Activated naive CD8-positive, alpha-beta T cell treated with anti-CD3 and anti-CD28 coated beads, Interleukin-2, amount 10 ng/mL, durations not matched to agents 7 days and 5 days (primary cell): Measurements from ENCODE around the gene ACAD8. TPM values are rescaled to one million over a fixed set of nuclear protein-coding genes. Genes with fewer than 3 reads are reported as not detected.

Source experiments
- ATAC-seq: fragments of 150-1000 bp; cut with Tn5 transposase; one replicate; pipeline ENCODE4 v1.10.0; 2021; ENCODE audit warnings: low read depth, moderate library complexity
- POLR2A ChIA-PET: fragments of 350-600 bp; sonication (Branson Sonifier 250); formaldehyde crosslinking; loops from one replicate; lab custom pipeline; 2021; ENCODE audit warnings: antibody characterized with exemption; lab: Charles Lee
- DNase-seq: peaks from one replicate; pipeline ENCODE4 v3.0.0; 2021
- H3K27ac Mint-ChIP-seq: one replicate; pipeline ENCODE4 v1.8.0; 2022; ENCODE audit warnings: mild to moderate bottlenecking, mixed read lengths
- H3K27me3 Mint-ChIP-seq: one replicate; pipeline ENCODE4 v1.8.0; 2022; ENCODE audit warnings: mild to moderate bottlenecking, moderate library complexity, mixed read lengths
- H3K36me3 Mint-ChIP-seq: one replicate; pipeline ENCODE4 v1.8.0; 2021; ENCODE audit warnings: mild to moderate bottlenecking, mixed read lengths
- H3K4me1 Mint-ChIP-seq: one replicate; pipeline ENCODE4 v1.8.0; 2021; ENCODE audit warnings: mixed read lengths
- H3K4me3 Mint-ChIP-seq: one replicate; pipeline ENCODE4 v1.8.0; 2022; ENCODE audit warnings: mild to moderate bottlenecking, moderate library complexity, mixed read lengths
- H3K9me3 Mint-ChIP-seq: one replicate; pipeline ENCODE4 v1.8.0; 2021; ENCODE audit warnings: mixed read lengths
- total RNA-seq, 2 experiments: library from RNA; stranded (reverse); gene quantifications; one replicate each; pipeline ENCODE4 v1.2.3, GENCODE V29; 2021

The ACAD8 gene
- total RNA-seq, 2 experiments from 2014 or later: 29.0 to 29.5 TPM

GRCh38 chr11:134261626-134262488 is 8.5 kb downstream of the ACAD8 start:
- no peak for DNase-seq
- Mint-ChIP-seq H3K36me3 (peaks cover 5% of the 10 kb centered on the region), H3K4me3 (no peak overlapping the region), H3K9me3 (no peaks in the 10 kb centered on the region), H3K27me3 (no peaks in the 10 kb centered on the region), H3K4me1 (peaks cover 15% of the 10 kb centered on the region), H3K27ac (no peak overlapping the region)
- POLR2A ChIA-PET: interaction anchor here (1.2 to 2.2 kb wide), 5 partner anchors 8 to 36 kb away, joined by 3 to 9 read pairs (median 4); partner anchors contain the start of gene GLB1L3
- ATAC-seq: peak; percentile 61

GRCh38 chr11:134264966-134265764 is 11.8 kb downstream of the ACAD8 start:
- no peaks in the 10 kb centered on the region for H3K9me3 Mint-ChIP-seq
- H3K27me3 Mint-ChIP-seq: no peaks in the 10 kb centered on the region
- no peak overlapping the region for H3K27ac Mint-ChIP-seq
- no peak overlapping the region for H3K4me3 Mint-ChIP-seq
- peaks cover 10% of the 10 kb centered on the region for H3K4me1 Mint-ChIP-seq
- no peak for ATAC-seq
- DNase-seq: no peak
- peaks cover 1% of the 10 kb centered on the region for H3K36me3 Mint-ChIP-seq
- POLR2A ChIA-PET: no interaction called here

- POLR2A ChIA-PET: no interaction called here
- no peak for DNase-seq
- no peak for ATAC-seq
- Mint-ChIP-seq H3K36me3 (no peaks in the 10 kb centered on the region), H3K9me3 (no peaks in the 10 kb centered on the region), H3K27me3 (no peaks in the 10 kb centered on the region), H3K4me1 (peaks cover 17% of the 10 kb centered on the region), H3K27ac (no peak overlapping the region), H3K4me3 (no peak overlapping the region)
Observed at GRCh38 chr11:134266440-134266839, 13.1 kb downstream of the ACAD8 start.

GRCh38 chr11:134266841-134267251 is 13.5 kb downstream of the ACAD8 start:
- POLR2A ChIA-PET: no interaction called here

GRCh38 chr11:134267461-134267860 is 14.1 kb downstream of the ACAD8 start:
- Mint-ChIP-seq H3K4me1 (peaks cover 19% of the 10 kb centered on the region), H3K4me3 (no peak overlapping the region), H3K36me3 (no peaks in the 10 kb centered on the region), H3K27me3 (no peaks in the 10 kb centered on the region), H3K27ac (no peak overlapping the region), H3K9me3 (no peaks in the 10 kb centered on the region)
- no peak for ATAC-seq
- POLR2A ChIA-PET: no interaction called here
- DNase-seq: no peak

More at GRCh38 chr11:134266841-134267251, 13.5 kb downstream of the ACAD8 start:
- Mint-ChIP-seq H3K4me1 (peaks cover 17% of the 10 kb centered on the region), H3K36me3 (no peaks in the 10 kb centered on the region), H3K4me3 (no peak overlapping the region), H3K27me3 (no peaks in the 10 kb centered on the region), H3K9me3 (no peaks in the 10 kb centered on the region), H3K27ac (no peak overlapping the region)
- no peak for DNase-seq
- ATAC-seq: no peak

- Mint-ChIP-seq H3K4me1 (peaks cover 19% of the 10 kb centered on the region), H3K4me3 (no peak overlapping the region), H3K36me3 (no peaks in the 10 kb centered on the region), H3K27ac (no peak overlapping the region), H3K27me3 (no peaks in the 10 kb centered on the region), H3K9me3 (no peaks in the 10 kb centered on the region)
- POLR2A ChIA-PET: no interaction called here
- ATAC-seq (no peak), DNase-seq (no peak)
Observed at GRCh38 chr11:134267966-134268365, 14.6 kb downstream of the ACAD8 start.

GRCh38 chr11:134270250-134270714 is 16.9 kb downstream of the ACAD8 start:
- Mint-ChIP-seq H3K27ac (peak overlapping the region; percentile 82), H3K27me3 (no peaks in the 10 kb centered on the region), H3K4me3 (peak overlapping the region; percentile 71), H3K9me3 (no peaks in the 10 kb centered on the region), H3K4me1 (peaks cover 32% of the 10 kb centered on the region), H3K36me3 (no peaks in the 10 kb centered on the region)
- ATAC-seq (peak; percentile 69), DNase-seq (peak; percentile 49)
- POLR2A ChIA-PET: interaction anchor here (1.0 to 1.4 kb wide), 3 partner anchors 9 to 46 kb away, joined by 3 to 8 read pairs (median 3); partner anchors contain the start of genes NCAPD3 and VPS26B

GRCh38 chr11:134271978-134272377 is 18.6 kb downstream of the ACAD8 start:
- peaks cover 32% of the 10 kb centered on the region for H3K4me1 Mint-ChIP-seq
- DNase-seq: no peak
- no peak for ATAC-seq
- no peak overlapping the region for H3K27ac Mint-ChIP-seq
- POLR2A ChIA-PET: no interaction called here
- no peaks in the 10 kb centered on the region for H3K27me3 Mint-ChIP-seq
- H3K9me3 Mint-ChIP-seq: no peaks in the 10 kb centered on the region
- H3K4me3 Mint-ChIP-seq: no peak overlapping the region
- no peaks in the 10 kb centered on the region for H3K36me3 Mint-ChIP-seq

GRCh38 chr11:134272381-134273316 is 19.3 kb downstream of the ACAD8 start:
- H3K27me3 Mint-ChIP-seq: peaks cover 5% of the 10 kb centered on the region
- H3K4me3 Mint-ChIP-seq: no peak overlapping the region
- POLR2A ChIA-PET: interaction anchor here (4.7 kb wide), 1 partner anchor 48 kb away, joined by 44 read pairs; the partner anchor contains the start of genes NCAPD3 and VPS26B
- peaks cover 35% of the 10 kb centered on the region for H3K4me1 Mint-ChIP-seq
- DNase-seq (no peak), ATAC-seq (no peak)
- no peaks in the 10 kb centered on the region for H3K9me3 Mint-ChIP-seq
- H3K36me3 Mint-ChIP-seq: peaks cover 3% of the 10 kb centered on the region
- peak overlapping the region; percentile 24 for H3K27ac Mint-ChIP-seq

GRCh38 chr11:134273317-134273712 is 19.9 kb downstream of the ACAD8 start:
- DNase-seq: no peak

GRCh38 chr11:134275188-134275533 is 21.8 kb downstream of the ACAD8 start:
- peak overlapping the region; percentile 87 for H3K4me3 Mint-ChIP-seq
- DNase-seq (no peak), ATAC-seq (no peak)
- H3K4me1 Mint-ChIP-seq: peaks cover 43% of the 10 kb centered on the region
- H3K36me3 Mint-ChIP-seq: peaks cover 9% of the 10 kb centered on the region
- peak overlapping the region; percentile 90 for H3K27ac Mint-ChIP-seq
- POLR2A ChIA-PET: interaction anchor here (1.6 to 4.7 kb wide), 3 partner anchors 14 to 51 kb away, joined by 9 to 44 read pairs (median 15); partner anchors contain the start of genes ACAD8, NCAPD3, THYN1 and VPS26B
- peaks cover 5% of the 10 kb centered on the region for H3K27me3 Mint-ChIP-seq
- peaks cover 2% of the 10 kb centered on the region for H3K9me3 Mint-ChIP-seq

More at GRCh38 chr11:134273317-134273712, 19.9 kb downstream of the ACAD8 start:
- H3K4me1 Mint-ChIP-seq: peaks cover 35% of the 10 kb centered on the region
- H3K36me3 Mint-ChIP-seq: peaks cover 3% of the 10 kb centered on the region
- ATAC-seq: no peak
- no peak overlapping the region for H3K27ac Mint-ChIP-seq
- POLR2A ChIA-PET: interaction anchor here (0.7 to 4.7 kb wide), 3 partner anchors 11 to 49 kb away, joined by 4 to 44 read pairs (median 7); partner anchors contain the start of genes NCAPD3 and VPS26B
- H3K27me3 Mint-ChIP-seq: peaks cover 5% of the 10 kb centered on the region
- no peaks in the 10 kb centered on the region for H3K9me3 Mint-ChIP-seq
- no peak overlapping the region for H3K4me3 Mint-ChIP-seq
